AG09319 (cell line): ENCODE results near the gene CHRNB1.

Source experiments
- DNase-seq: peaks from one replicate; pipeline ENCODE4 v3.0.0-alpha.2; 2010; ENCODE audit warnings: low read depth; ENCODE audit errors: extremely low read depth
- TF ChIP-seq, protein P1 (sequence below): IDR thresholded peaks from 2 replicates; pipeline ENCODE4 v1.5.1; 2011; ENCODE audit warnings: low read depth, mild to moderate bottlenecking, inconsistent platforms, low read length, moderate library complexity

The CHRNB1 gene

DNA sequence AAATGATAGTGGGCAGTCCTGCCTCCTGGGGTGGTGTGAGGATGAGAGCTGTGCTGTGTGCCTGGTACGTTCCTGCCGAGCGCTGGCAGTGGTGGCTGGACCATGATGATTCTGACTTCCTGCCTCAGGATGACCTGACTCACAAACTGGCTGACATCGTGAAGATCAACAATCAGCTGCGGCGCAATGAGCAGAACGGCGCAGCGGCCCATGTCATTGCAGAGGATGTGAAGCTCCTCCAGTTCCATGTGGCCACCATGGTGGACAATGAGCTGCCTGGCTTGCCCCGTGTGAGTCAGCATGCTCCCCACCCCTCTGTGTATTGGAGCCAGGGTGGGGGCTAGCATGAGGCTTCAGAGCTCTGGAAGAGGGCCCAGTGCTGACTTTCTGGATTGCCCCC, 52.4 kb downstream of the CHRNB1 start:
- TF ChIP-seq, protein P1, sequence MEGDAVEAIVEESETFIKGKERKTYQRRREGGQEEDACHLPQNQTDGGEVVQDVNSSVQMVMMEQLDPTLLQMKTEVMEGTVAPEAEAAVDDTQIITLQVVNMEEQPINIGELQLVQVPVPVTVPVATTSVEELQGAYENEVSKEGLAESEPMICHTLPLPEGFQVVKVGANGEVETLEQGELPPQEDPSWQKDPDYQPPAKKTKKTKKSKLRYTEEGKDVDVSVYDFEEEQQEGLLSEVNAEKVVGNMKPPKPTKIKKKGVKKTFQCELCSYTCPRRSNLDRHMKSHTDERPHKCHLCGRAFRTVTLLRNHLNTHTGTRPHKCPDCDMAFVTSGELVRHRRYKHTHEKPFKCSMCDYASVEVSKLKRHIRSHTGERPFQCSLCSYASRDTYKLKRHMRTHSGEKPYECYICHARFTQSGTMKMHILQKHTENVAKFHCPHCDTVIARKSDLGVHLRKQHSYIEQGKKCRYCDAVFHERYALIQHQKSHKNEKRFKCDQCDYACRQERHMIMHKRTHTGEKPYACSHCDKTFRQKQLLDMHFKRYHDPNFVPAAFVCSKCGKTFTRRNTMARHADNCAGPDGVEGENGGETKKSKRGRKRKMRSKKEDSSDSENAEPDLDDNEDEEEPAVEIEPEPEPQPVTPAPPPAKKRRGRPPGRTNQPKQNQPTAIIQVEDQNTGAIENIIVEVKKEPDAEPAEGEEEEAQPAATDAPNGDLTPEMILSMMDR, result no peak
- no peak for DNase-seq

DNA sequence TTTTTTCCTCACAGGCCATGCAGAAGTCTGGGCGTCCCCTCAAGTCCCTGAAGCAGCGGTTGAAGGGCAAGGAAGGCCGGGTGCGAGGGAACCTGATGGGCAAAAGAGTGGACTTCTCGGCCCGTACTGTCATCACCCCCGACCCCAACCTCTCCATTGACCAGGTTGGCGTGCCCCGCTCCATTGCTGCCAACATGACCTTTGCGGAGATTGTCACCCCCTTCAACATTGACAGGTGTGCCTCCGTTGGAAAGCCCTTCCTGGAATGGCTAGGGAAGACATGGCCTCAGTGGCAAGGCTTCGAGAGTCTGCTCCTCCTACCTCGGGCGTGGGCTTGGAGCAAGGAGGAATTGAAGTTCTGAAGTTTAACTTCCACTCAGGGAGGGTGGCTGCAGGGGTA, 52.8 kb downstream of the CHRNB1 start:
- DNase-seq, result no peak
- TF ChIP-seq, protein P1, result no peak

DNA sequence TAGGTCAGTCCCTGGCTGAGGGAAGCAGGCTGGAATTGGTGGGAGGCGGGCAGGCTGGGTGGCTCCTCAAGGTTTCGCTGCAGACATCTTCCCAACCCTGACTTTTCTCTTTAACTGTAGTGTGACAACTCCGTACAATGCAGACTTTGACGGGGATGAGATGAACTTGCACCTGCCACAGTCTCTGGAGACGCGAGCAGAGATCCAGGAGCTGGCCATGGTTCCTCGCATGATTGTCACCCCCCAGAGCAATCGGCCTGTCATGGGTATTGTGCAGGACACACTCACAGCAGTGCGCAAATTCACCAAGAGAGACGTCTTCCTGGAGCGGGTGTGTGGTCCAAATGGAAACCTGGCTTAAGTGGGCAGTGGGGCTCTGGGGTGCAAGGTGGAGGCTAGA, 54.3 kb downstream of the CHRNB1 start:
- TF ChIP-seq, protein P1, result no peak
- no peak for DNase-seq

DNA sequence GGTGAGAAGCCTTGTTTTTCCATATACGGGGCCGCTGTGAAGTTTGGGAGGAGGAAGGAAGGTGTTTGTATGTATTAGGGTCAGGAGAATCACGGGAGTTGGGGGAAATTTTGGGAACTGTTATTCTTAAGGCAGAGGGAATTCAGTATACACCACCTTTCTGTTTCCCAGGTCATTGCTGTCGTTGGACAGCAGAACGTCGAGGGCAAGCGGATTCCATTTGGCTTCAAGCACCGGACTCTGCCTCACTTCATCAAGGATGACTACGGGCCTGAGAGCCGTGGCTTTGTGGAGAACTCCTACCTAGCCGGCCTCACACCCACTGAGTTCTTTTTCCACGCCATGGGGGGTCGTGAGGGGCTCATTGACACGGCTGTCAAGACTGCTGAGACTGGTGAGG, 56.9 kb downstream of the CHRNB1 start:
- no peak for DNase-seq
- TF ChIP-seq, protein P1, result no peak

DNA sequence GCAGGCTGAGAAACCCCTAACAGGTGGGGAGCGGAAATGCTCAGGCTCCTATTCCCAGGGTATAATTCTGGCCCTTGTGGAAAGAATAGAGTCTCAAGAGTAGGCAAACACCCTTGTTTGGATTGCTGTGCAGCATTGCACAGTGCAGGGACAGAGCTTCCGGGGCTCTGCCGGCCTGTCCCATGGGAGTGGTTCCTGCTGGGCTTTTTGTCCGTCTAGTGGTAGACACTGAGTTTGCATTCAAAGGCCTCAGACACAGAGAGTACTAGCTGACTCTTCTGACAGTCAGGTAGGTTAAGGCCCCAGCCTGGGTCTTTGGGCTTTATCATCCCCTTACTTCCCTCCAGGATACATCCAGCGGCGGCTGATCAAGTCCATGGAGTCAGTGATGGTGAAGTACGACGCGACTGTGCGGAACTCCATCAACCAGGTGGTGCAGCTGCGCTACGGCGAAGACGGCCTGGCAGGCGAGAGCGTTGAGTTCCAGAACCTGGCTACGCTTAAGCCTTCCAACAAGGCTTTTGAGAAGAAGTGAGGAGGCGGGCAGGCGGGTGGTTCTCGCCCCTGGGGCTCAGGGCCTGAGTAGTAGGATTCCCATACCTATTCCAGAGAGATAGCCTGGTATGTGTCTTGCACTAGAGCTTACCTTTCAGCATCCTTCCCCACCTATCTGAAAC, 57.4 kb downstream of the CHRNB1 start:
- TF ChIP-seq, protein P1, result no peak
- no peak for DNase-seq

DNA sequence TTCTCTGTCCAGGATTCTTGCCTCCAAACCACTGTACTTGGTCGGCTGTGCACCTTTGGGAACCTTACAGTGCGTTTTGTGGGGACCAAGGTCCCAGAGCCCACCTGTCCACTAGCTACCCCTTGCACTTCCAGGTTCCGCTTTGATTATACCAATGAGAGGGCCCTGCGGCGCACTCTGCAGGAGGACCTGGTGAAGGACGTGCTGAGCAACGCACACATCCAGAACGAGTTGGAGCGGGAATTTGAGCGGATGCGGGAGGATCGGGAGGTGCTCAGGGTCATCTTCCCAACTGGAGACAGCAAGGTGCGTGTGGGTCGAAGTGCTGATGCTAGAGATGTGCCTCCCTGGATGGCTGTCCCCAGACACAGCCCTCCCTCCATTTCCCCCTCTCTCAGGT, 58.1 kb downstream of the CHRNB1 start:
- TF ChIP-seq, protein P1, result no peak

DNA sequence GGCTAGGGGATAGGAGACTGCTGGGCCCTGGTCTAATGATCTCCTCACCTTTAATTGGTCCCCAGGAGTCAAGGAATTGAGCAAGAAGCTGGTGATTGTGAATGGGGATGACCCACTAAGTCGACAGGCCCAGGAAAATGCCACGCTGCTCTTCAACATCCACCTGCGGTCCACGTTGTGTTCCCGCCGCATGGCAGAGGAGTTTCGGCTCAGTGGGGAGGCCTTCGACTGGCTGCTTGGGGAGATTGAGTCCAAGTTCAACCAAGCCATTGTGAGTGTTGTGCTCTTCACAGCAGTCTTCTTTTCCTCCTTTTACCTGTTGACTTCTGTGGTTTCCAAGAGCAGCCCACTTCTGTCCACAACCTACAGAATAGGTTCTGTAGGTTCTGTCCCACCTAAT, 58.7 kb downstream of the CHRNB1 start:
- no peak for DNase-seq
- TF ChIP-seq, protein P1, result no peak

More for the DNA sequence above, 58.1 kb downstream of the CHRNB1 start:
- no peak for DNase-seq
